Breast epithelium (tissue), 4 donors: ENCODE measurements around the gene ARHGAP20. TPM values are rescaled to one million over a fixed set of nuclear protein-coding genes. Genes with fewer than 3 reads are reported as not detected.

Source experiments
- DNase-seq, 2 donors: peaks; one replicate each; pipeline ENCODE4 v3.0.0-alpha.2; 2019; ENCODE audit warnings: low spot score in 2 of 2
- H3K27ac ChIP-seq, 2 donors: fragments of 200-600 bp; sonication (generic) in 1 of 2; one replicate each; pipeline ENCODE4 v1.5.1; 2016 to 2019; ENCODE audit warnings: mild to moderate bottlenecking in 1 of 2
- H3K27me3 ChIP-seq, 2 donors: fragments of 200-600 bp; sonication (generic) in 1 of 2; one replicate each; pipeline versions ENCODE4 v1.5.1 to v1.6.0; 2017 to 2019; ENCODE audit warnings: control low read depth in 1 of 2, mild to moderate bottlenecking in 1 of 2
- H3K36me3 ChIP-seq: fragments of 200-600 bp; one replicate; pipeline ENCODE4 v1.5.1; 2019
- H3K4me1 ChIP-seq, 2 donors: fragments of 200-600 bp; sonication (generic); one replicate each; pipeline ENCODE4 v1.5.1; 2016 to 2019; ENCODE audit warnings: control low read depth in 1 of 2
- H3K4me3 ChIP-seq, 3 donors: fragments of 200-600 bp; sonication (generic); 1 replicate in 2 of 3; 2 replicates in 1 of 3; pipeline ENCODE4 v1.5.1; 2016 to 2019; ENCODE audit warnings: mild to moderate bottlenecking in 3 of 3, moderate library complexity in 2 of 3
- H3K9me3 ChIP-seq, 2 donors: fragments of 200-600 bp; sonication (generic) in 1 of 2; one replicate each; pipeline ENCODE4 v1.5.1; 2016 to 2019; ENCODE audit warnings: control low read depth in 1 of 2
- POLR2A ChIP-seq: fragments of 450-650 bp; IDR thresholded peaks from one replicate; pipeline ENCODE4 v1.6.1; 2016; ENCODE audit warnings: antibody characterized with exemption, mild to moderate bottlenecking, moderate library complexity
- POLR2AphosphoS5 ChIP-seq, 3 donors: sonication (generic); formaldehyde crosslinking; IDR thresholded peaks; one replicate each; pipeline ENCODE4 v1.6.1; 2017; ENCODE audit warnings: antibody characterized with exemption in 3 of 3
- intact Hi-C: fragments of 100-400 bp; cut with DNase I; formaldehyde crosslinking; loops from one replicate; pipeline ENCODE4 v1.15.1; 2023; ENCODE audit warnings: low total_unique reads
- total RNA-seq, 3 donors: library from RNA; depleted of rRNA; stranded (reverse); fragments of >200 nt; gene quantifications; one replicate each; pipeline ENCODE4 v1.1.0, GENCODE V29; 2016
- TF ChIP-seq, protein P1 (sequence below), 3 donors: fragments of 450-650 bp; IDR thresholded peaks; one replicate each; pipeline ENCODE4 v1.5.1; 2016 to 2017; ENCODE audit warnings: antibody characterized with exemption in 3 of 3, mild to moderate bottlenecking in 3 of 3, moderate library complexity in 3 of 3

The ARHGAP20 gene
- total RNA-seq, 3 donors from 2014 or later = 5.4 to 34.6 (median 11.8) TPM

DNA sequence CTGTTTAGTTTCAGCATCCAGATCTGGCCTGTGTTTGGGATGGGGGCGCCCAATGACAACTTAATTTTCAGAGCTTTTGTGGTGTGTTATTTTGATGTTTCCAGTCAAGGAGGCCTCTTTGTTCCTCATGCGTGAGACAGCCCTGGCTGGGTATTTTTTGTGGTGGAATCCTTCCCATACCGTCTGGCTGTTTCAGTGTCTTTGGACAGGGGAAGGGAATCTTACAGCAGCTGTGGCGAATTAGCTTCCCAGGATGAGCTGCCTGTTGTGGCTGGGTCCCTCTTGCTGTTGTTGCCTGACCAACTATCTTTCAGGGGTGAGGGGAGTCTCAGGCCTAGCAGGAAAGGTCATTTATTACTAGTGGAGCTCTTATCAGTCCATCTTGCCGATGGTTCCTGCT is 138.8 kb downstream of the ARHGAP20 start:
- intact Hi-C loops = no loop called here
- no peak for DNase-seq
- TF ChIP-seq POLR2AphosphoS5 (IDR thresholded peaks at IDR 0.05) (no peak), POLR2A (no peak)
- TF ChIP-seq, protein P1, sequence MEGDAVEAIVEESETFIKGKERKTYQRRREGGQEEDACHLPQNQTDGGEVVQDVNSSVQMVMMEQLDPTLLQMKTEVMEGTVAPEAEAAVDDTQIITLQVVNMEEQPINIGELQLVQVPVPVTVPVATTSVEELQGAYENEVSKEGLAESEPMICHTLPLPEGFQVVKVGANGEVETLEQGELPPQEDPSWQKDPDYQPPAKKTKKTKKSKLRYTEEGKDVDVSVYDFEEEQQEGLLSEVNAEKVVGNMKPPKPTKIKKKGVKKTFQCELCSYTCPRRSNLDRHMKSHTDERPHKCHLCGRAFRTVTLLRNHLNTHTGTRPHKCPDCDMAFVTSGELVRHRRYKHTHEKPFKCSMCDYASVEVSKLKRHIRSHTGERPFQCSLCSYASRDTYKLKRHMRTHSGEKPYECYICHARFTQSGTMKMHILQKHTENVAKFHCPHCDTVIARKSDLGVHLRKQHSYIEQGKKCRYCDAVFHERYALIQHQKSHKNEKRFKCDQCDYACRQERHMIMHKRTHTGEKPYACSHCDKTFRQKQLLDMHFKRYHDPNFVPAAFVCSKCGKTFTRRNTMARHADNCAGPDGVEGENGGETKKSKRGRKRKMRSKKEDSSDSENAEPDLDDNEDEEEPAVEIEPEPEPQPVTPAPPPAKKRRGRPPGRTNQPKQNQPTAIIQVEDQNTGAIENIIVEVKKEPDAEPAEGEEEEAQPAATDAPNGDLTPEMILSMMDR (IDR thresholded peaks at IDR 0.05) = no peak

DNA sequence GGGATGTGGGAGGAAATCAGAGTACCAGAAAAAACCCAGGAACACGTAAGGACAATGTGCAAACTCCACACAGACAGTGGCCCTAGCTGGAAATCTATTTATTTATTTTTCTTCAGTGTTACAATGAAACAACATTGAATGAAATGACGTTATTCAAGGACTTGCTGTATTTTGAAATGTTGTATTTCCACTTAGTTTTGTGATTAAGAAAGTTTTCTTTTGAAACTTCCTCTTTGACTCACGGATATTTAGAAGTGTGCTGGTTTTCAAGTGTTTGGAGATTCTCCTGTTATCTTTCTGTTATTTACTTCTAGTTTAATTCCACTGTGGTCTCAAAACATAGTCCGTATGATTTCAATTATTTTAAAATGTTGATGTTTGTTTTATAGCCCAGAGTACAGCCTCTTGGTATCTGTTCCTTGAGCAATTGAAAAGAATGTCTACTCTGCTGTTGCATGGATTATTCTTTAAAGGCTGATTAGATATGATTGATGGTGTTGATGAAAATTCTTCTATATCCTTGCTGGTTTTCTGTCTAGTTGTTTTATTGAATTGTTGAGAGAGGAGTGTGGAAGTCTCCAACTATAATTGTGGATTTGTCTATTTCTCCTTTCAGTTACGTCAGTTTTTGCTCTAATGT is 141.0 kb downstream of the ARHGAP20 start:
- TF ChIP-seq, protein P1 (IDR thresholded peaks at IDR 0.05) = no peak
- TF ChIP-seq POLR2AphosphoS5 (IDR thresholded peaks at IDR 0.05) = no peak
- H3K4me3 ChIP-seq = no peak overlapping the region

More for the DNA sequence above, 138.8 kb downstream of the ARHGAP20 start:
- H3K36me3 ChIP-seq = no peaks in the 10 kb centered on the region
- H3K27ac ChIP-seq = no peak overlapping the region
- H3K9me3 ChIP-seq = no peaks in the 10 kb centered on the region
- no peaks in the 10 kb centered on the region for H3K27me3 ChIP-seq
- no peak overlapping the region for H3K4me3 ChIP-seq
- no peaks in the 10 kb centered on the region for H3K4me1 ChIP-seq

DNA sequence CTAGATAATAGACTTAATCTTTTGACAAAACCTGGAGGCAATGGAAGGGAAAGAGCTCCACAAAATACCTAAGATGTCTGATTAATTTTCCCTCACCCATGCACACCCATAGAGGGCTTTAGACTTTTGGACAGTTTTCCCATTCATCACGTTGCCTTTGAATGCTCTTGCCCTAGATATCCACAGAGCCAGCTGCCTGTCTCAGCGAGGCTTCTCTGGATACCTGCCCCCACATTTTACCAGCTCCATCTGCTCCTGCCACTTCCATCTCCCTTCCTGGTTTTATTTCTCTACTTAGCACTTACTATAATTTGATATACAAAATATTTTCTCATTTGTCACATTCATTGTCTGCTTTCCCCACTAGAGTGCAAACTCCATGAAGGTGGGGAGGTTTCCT is 145.7 kb downstream of the ARHGAP20 start:
- H3K4me3 ChIP-seq = no peak overlapping the region
- no peaks in the 10 kb centered on the region for H3K4me1 ChIP-seq
- no peaks in the 10 kb centered on the region for H3K27me3 ChIP-seq
- TF ChIP-seq POLR2AphosphoS5 (IDR thresholded peaks at IDR 0.05) (no peak), POLR2A (no peak)
- TF ChIP-seq, protein P1 (IDR thresholded peaks at IDR 0.05) = no peak
- no peaks in the 10 kb centered on the region for H3K9me3 ChIP-seq
- no peak overlapping the region for H3K27ac ChIP-seq
- no peak for DNase-seq
- intact Hi-C loops = no loop called here
- no peaks in the 10 kb centered on the region for H3K36me3 ChIP-seq

More for the DNA sequence above, 141.0 kb downstream of the ARHGAP20 start:
- DNase-seq = no peak
- Histone ChIP-seq H3K36me3 (no peaks in the 10 kb centered on the region), H3K9me3 (no peaks in the 10 kb centered on the region), H3K4me1 (no peaks in the 10 kb centered on the region), H3K27me3 (no peaks in the 10 kb centered on the region), H3K27ac (no peak overlapping the region)
- intact Hi-C loops = no loop called here

DNA sequence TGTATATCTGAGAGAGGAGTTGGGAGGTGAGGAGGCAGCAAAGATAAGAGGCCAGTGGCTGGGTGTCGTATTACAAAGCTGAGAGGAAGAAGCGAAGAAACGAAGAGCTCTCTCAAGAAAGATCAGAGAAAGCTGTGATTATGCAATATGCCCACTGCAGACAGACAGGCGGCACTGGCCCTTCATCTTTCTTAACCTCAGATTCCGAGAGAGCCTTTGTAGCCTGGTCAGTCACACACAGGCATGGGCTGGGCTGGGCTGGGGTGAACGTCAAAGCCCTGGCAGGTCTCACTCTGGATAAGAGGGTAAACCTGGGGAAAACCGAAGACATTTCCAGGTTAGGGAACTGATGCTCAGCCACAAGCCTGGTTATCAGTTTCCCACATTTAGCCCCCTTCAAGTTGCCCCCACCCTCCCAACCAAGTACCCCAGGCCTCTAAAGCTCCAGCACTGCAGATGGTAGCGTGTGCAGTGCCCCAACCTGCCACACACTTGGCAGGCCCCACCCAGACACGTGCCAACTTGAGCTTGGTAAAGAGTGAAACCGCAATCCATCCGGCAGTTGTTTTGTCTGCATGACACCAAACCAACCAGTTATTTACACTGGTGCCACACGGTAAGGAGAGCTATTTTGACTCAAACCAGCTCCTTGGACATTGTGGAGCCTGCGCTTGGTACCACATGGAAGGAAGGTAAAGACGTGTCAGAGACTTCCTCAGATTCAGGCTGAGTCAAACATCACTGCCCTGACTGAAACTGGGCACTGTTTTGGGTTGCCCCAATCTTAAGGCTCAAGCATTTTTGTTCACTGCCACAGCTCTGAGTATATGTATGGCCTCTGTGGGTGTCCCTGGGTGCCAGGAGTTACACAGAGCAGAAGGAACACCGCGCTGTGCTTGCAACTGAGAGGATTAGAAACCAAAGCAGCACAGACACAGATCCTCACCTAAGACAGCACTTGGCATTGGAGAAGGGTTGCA is 146.6 kb downstream of the ARHGAP20 start:
- DNase-seq = no peak
- TF ChIP-seq POLR2A = no peak
- TF ChIP-seq POLR2AphosphoS5 (IDR thresholded peaks at IDR 0.05) = no peak
- TF ChIP-seq, protein P1 (IDR thresholded peaks at IDR 0.05) = no peak
- no peaks in the 10 kb centered on the region for H3K27me3 ChIP-seq

More for the DNA sequence above, 146.6 kb downstream of the ARHGAP20 start:
- Histone ChIP-seq H3K36me3 (no peaks in the 10 kb centered on the region), H3K27ac (no peak overlapping the region), H3K4me1 (no peaks in the 10 kb centered on the region), H3K9me3 (no peaks in the 10 kb centered on the region), H3K4me3 (no peak overlapping the region)
- intact Hi-C loops = no loop called here
